ENCODE results near the gene FOXC1. TPM values are rescaled to one million over a fixed set of nuclear protein-coding genes. Genes with fewer than 3 reads are reported as not detected.

The FOXC1 gene
- polyA plus RNA-seq, 1 donor, result 0.48 TPM

- Histone ChIP-seq H3K4me1 (ENCODE audit: control insufficient read depth, insufficient read depth, low read length) (no peaks in the 10 kb centered on the region), H3K9me3 (ENCODE audit: control insufficient read depth, low read depth, low read length) (no peaks in the 10 kb centered on the region), H3K4me3 (ENCODE audit: low read length) (no peak overlapping the region), H3K27ac (ENCODE audit: low read length) (no peak overlapping the region), H3K36me3 (ENCODE audit: control insufficient read depth, insufficient read depth, low read length) (no peaks in the 10 kb centered on the region), H3K27me3 (ENCODE audit: control insufficient read depth, insufficient read depth, low read length) (no peaks in the 10 kb centered on the region)
- no peak for DNase-seq
- 60% methylated on average over 1 of the region's 12 CpGs for WGBS (ENCODE audit: insufficient coverage, low lambda C conversion rate)
Measured at GRCh38 chr6:1644516-1645060, 34.9 kb downstream of the FOXC1 start.

- H3K36me3 ChIP-seq (ENCODE audit: control insufficient read depth, insufficient read depth, low read length), result no peaks in the 10 kb centered on the region
- DNase-seq, result no peak
- no peak overlapping the region for H3K27ac ChIP-seq (ENCODE audit: low read length)
- no peak overlapping the region for H3K4me3 ChIP-seq (ENCODE audit: low read length)
- no peaks in the 10 kb centered on the region for H3K27me3 ChIP-seq (ENCODE audit: control insufficient read depth, insufficient read depth, low read length)
- no peaks in the 10 kb centered on the region for H3K9me3 ChIP-seq (ENCODE audit: control insufficient read depth, low read depth, low read length)
- no peaks in the 10 kb centered on the region for H3K4me1 ChIP-seq (ENCODE audit: control insufficient read depth, insufficient read depth, low read length)
- 89% methylated on average over 3 of the region's 14 CpGs for WGBS (ENCODE audit: insufficient coverage, low lambda C conversion rate)
Measured at GRCh38 chr6:1645466-1646185, 35.9 kb downstream of the FOXC1 start.

- no CpG with 5 or more reads among the region's 3 CpGs for WGBS (ENCODE audit: insufficient coverage, low lambda C conversion rate)
- Histone ChIP-seq H3K36me3 (ENCODE audit: control insufficient read depth, insufficient read depth, low read length) (no peaks in the 10 kb centered on the region), H3K27me3 (ENCODE audit: control insufficient read depth, insufficient read depth, low read length) (no peaks in the 10 kb centered on the region), H3K9me3 (ENCODE audit: control insufficient read depth, low read depth, low read length) (no peaks in the 10 kb centered on the region), H3K27ac (ENCODE audit: low read length) (no peak overlapping the region), H3K4me3 (ENCODE audit: low read length) (no peak overlapping the region), H3K4me1 (ENCODE audit: control insufficient read depth, insufficient read depth, low read length) (no peaks in the 10 kb centered on the region)
- no peak for DNase-seq
Measured at GRCh38 chr6:1651362-1651761, 41.6 kb downstream of the FOXC1 start.

GRCh38 chr6:1652842-1653241 lies 43.1 kb downstream of the FOXC1 start:
- no peak for DNase-seq
- Histone ChIP-seq H3K27me3 (ENCODE audit: control insufficient read depth, insufficient read depth, low read length) (no peaks in the 10 kb centered on the region), H3K9me3 (ENCODE audit: control insufficient read depth, low read depth, low read length) (no peaks in the 10 kb centered on the region), H3K4me3 (ENCODE audit: low read length) (no peak overlapping the region), H3K27ac (ENCODE audit: low read length) (no peak overlapping the region), H3K4me1 (ENCODE audit: control insufficient read depth, insufficient read depth, low read length) (no peaks in the 10 kb centered on the region), H3K36me3 (ENCODE audit: control insufficient read depth, insufficient read depth, low read length) (no peaks in the 10 kb centered on the region)
- WGBS (ENCODE audit: insufficient coverage, low lambda C conversion rate), result 90% methylated on average over 3 of the region's 10 CpGs

GRCh38 chr6:1654054-1654453 lies 44.3 kb downstream of the FOXC1 start:
- H3K27me3 ChIP-seq (ENCODE audit: control insufficient read depth, insufficient read depth, low read length), result no peaks in the 10 kb centered on the region
- H3K4me3 ChIP-seq (ENCODE audit: low read length), result no peak overlapping the region
- H3K4me1 ChIP-seq (ENCODE audit: control insufficient read depth, insufficient read depth, low read length), result no peaks in the 10 kb centered on the region
- no peaks in the 10 kb centered on the region for H3K9me3 ChIP-seq (ENCODE audit: control insufficient read depth, low read depth, low read length)
- no peak overlapping the region for H3K27ac ChIP-seq (ENCODE audit: low read length)
- no peak for DNase-seq
- no peaks in the 10 kb centered on the region for H3K36me3 ChIP-seq (ENCODE audit: control insufficient read depth, insufficient read depth, low read length)
- 100% methylated on average over 1 of the region's 4 CpGs for WGBS (ENCODE audit: insufficient coverage, low lambda C conversion rate)

- H3K4me1 ChIP-seq (ENCODE audit: control insufficient read depth, insufficient read depth, low read length), result no peaks in the 10 kb centered on the region
- H3K9me3 ChIP-seq (ENCODE audit: control insufficient read depth, low read depth, low read length), result no peaks in the 10 kb centered on the region
- DNase-seq, result peak; percentile 27 to 48
- H3K4me3 ChIP-seq (ENCODE audit: low read length), result no peak overlapping the region
- no peaks in the 10 kb centered on the region for H3K36me3 ChIP-seq (ENCODE audit: control insufficient read depth, insufficient read depth, low read length)
- H3K27ac ChIP-seq (ENCODE audit: low read length), result no peak overlapping the region
- no CpG with 5 or more reads among the region's 13 CpGs for WGBS (ENCODE audit: insufficient coverage, low lambda C conversion rate)
- H3K27me3 ChIP-seq (ENCODE audit: control insufficient read depth, insufficient read depth, low read length), result no peaks in the 10 kb centered on the region
Measured at GRCh38 chr6:1657116-1657770, 47.5 kb downstream of the FOXC1 start.

GRCh38 chr6:1657771-1658165 lies 48.1 kb downstream of the FOXC1 start:
- Histone ChIP-seq H3K4me3 (ENCODE audit: low read length) (no peak overlapping the region), H3K4me1 (ENCODE audit: control insufficient read depth, insufficient read depth, low read length) (no peaks in the 10 kb centered on the region), H3K9me3 (ENCODE audit: control insufficient read depth, low read depth, low read length) (no peaks in the 10 kb centered on the region), H3K36me3 (ENCODE audit: control insufficient read depth, insufficient read depth, low read length) (no peaks in the 10 kb centered on the region), H3K27me3 (ENCODE audit: control insufficient read depth, insufficient read depth, low read length) (no peaks in the 10 kb centered on the region), H3K27ac (ENCODE audit: low read length) (no peak overlapping the region)
- no CpG with 5 or more reads among the region's 7 CpGs for WGBS (ENCODE audit: insufficient coverage, low lambda C conversion rate)
- DNase-seq, result no peak

- 100% methylated on average over 1 of the region's 15 CpGs for WGBS (ENCODE audit: insufficient coverage, low lambda C conversion rate)
- H3K4me1 ChIP-seq (ENCODE audit: control insufficient read depth, insufficient read depth, low read length), result no peaks in the 10 kb centered on the region
- H3K27ac ChIP-seq (ENCODE audit: low read length), result no peak overlapping the region
- H3K4me3 ChIP-seq (ENCODE audit: low read length), result no peak overlapping the region
- no peaks in the 10 kb centered on the region for H3K9me3 ChIP-seq (ENCODE audit: control insufficient read depth, low read depth, low read length)
- no peaks in the 10 kb centered on the region for H3K36me3 ChIP-seq (ENCODE audit: control insufficient read depth, insufficient read depth, low read length)
- no peaks in the 10 kb centered on the region for H3K27me3 ChIP-seq (ENCODE audit: control insufficient read depth, insufficient read depth, low read length)
- no peak for DNase-seq
Measured at GRCh38 chr6:1658212-1659005, 48.7 kb downstream of the FOXC1 start.

GRCh38 chr6:1659816-1660215 lies 50.1 kb downstream of the FOXC1 start:
- Histone ChIP-seq H3K4me1 (ENCODE audit: control insufficient read depth, insufficient read depth, low read length) (no peaks in the 10 kb centered on the region), H3K36me3 (ENCODE audit: control insufficient read depth, insufficient read depth, low read length) (no peaks in the 10 kb centered on the region), H3K27ac (ENCODE audit: low read length) (no peak overlapping the region), H3K9me3 (ENCODE audit: control insufficient read depth, low read depth, low read length) (no peaks in the 10 kb centered on the region), H3K4me3 (ENCODE audit: low read length) (no peak overlapping the region), H3K27me3 (ENCODE audit: control insufficient read depth, insufficient read depth, low read length) (no peaks in the 10 kb centered on the region)
- no CpG with 5 or more reads among the region's 7 CpGs for WGBS (ENCODE audit: insufficient coverage, low lambda C conversion rate)
- DNase-seq, result no peak

GRCh38 chr6:1662534-1662933 lies 52.8 kb downstream of the FOXC1 start:
- Histone ChIP-seq H3K27ac (ENCODE audit: low read length) (no peak overlapping the region), H3K36me3 (ENCODE audit: control insufficient read depth, insufficient read depth, low read length) (no peaks in the 10 kb centered on the region), H3K4me1 (ENCODE audit: control insufficient read depth, insufficient read depth, low read length) (peaks cover 3% of the 10 kb centered on the region), H3K9me3 (ENCODE audit: control insufficient read depth, low read depth, low read length) (no peaks in the 10 kb centered on the region), H3K4me3 (ENCODE audit: low read length) (no peak overlapping the region), H3K27me3 (ENCODE audit: control insufficient read depth, insufficient read depth, low read length) (no peaks in the 10 kb centered on the region)
- DNase-seq, result no peak

All from large intestine (tissue), 3 donors.